ENCODE data around the gene HAAO. TPM values are rescaled to one million over a fixed set of nuclear protein-coding genes. Genes with fewer than 3 reads are reported as not detected.

HAAO gene
- total RNA-seq, 1 donor from 2014 or later: 6.4 TPM

DNA sequence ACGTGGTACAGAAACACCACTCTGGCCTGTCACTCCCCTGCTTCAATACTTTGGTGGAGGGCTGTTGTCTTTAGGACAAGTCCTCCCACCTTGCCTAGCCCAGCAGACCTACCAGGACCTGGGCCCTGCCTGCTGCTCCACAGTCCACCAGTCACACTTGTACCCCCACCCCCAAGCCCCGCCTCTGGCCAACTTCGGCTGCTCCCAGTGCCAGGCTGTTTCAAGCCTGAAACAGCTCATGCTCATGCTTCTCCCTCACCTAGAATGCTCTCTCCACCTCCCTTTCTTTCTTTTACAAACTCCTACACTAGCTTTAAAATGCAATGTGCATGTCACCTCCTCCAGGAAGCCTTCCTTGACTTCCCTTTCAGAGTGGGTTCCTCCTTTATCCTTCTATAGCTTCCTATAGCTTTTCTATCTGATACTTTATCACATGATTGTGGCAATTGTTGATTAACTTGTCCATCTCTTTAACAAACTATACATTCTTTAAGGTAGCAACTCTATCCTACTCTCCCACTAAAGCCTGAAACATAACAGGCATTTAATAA, 23.6 kb downstream of the HAAO start:
- no peak for DNase-seq
- Histone ChIP-seq H3K36me3 (no peaks in the 10 kb centered on the region), H3K27ac (no peak overlapping the region), H3K9me3 (no peaks in the 10 kb centered on the region), H3K4me1 (no peaks in the 10 kb centered on the region), H3K27me3 (no peaks in the 10 kb centered on the region), H3K4me3 (no peak overlapping the region)
- intact Hi-C loops (cut with DNase I): no loop called here
- ATAC-seq: no peak
- TF ChIP-seq, protein P1, sequence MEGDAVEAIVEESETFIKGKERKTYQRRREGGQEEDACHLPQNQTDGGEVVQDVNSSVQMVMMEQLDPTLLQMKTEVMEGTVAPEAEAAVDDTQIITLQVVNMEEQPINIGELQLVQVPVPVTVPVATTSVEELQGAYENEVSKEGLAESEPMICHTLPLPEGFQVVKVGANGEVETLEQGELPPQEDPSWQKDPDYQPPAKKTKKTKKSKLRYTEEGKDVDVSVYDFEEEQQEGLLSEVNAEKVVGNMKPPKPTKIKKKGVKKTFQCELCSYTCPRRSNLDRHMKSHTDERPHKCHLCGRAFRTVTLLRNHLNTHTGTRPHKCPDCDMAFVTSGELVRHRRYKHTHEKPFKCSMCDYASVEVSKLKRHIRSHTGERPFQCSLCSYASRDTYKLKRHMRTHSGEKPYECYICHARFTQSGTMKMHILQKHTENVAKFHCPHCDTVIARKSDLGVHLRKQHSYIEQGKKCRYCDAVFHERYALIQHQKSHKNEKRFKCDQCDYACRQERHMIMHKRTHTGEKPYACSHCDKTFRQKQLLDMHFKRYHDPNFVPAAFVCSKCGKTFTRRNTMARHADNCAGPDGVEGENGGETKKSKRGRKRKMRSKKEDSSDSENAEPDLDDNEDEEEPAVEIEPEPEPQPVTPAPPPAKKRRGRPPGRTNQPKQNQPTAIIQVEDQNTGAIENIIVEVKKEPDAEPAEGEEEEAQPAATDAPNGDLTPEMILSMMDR (IDR thresholded peaks at IDR 0.05): no peak

DNA sequence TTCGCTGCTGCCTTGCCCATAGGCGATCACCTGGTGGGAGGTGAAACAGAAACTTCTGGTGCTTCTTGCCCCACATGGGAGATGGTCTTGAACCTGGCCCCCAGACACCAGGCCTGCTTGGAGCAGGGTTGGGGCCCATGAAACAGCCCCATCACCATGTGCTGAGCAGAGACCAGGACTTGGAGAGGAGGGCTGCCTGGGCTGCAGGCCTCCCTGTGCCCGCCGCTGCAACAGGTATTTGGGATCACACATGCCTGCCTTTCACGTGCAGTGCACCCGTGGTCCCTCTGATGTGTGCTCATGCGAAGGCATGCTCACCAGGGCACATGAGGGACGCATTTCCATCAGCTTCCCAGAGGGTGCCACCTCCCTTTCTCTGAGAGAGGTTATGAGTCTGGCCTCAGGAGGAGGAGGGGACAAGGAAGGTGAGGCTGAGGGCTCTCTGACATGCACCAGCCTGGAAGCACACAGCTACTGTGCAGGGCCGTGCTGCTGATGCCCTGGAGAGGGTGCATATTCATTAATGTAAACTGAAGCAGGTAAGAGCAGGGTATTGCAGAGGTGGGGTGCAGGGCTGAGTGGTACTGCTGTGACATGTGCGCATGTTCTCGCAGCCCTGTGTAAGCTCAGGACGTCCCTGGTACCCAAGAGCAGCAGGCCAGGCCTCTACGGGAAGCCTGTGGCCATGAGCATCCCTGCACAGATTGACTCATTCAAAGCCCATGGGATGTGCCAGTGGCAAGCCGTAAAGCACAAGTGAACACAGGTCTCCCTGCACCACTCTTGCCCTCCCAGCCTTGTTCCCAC, 24.3 kb downstream of the HAAO start:
- ATAC-seq (no peak), DNase-seq (no peak)
- no peaks in the 10 kb centered on the region for H3K4me1 ChIP-seq
- intact Hi-C loops (cut with DNase I): no loop called here
- H3K9me3 ChIP-seq: no peaks in the 10 kb centered on the region
- H3K27ac ChIP-seq: no peak overlapping the region
- no peaks in the 10 kb centered on the region for H3K27me3 ChIP-seq
- TF ChIP-seq, protein P1 (IDR thresholded peaks at IDR 0.05): no peak
- H3K36me3 ChIP-seq: no peaks in the 10 kb centered on the region
- H3K4me3 ChIP-seq: no peak overlapping the region

DNA sequence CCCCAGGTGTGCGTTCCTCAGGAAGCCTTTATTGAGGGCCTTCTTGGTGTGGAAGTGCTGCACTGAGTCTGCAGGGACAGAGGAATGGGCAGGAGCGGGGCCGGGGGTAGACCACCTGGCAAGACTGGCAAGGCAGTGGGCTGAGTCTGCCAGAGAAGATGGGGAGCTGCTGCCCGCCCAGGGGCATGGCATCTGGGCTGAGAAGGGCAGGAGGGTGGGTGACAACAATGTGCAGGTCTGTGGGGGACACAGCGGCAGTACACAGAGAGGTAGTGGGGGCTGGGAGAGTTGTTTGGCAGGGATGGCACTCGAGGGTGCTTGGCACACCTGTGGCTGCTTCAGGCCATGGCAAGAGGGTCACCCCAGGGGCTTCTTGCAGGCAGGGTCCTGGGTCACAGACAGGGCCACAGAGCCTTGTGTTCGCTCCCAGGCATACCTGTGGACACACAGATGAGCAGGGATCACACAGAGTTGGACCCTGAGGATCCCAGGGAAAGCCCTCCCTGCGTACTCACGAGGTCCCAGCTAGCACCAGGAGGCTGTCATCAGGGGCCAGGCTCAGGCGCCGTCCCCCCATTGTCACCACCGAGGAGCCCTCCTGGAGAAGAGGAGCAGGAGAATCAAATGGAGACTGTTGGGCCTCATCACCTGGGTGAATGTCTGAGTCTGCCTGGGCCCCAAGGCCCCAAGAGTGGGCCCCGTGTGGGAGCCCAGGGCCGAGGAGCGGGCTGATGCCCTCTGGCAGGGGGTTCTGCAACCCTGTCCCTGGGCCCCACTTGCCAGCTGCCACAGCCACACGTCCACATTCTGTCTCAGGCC, 25.1 kb downstream of the HAAO start:
- DNase-seq: no peak
- Histone ChIP-seq H3K4me1 (no peaks in the 10 kb centered on the region), H3K36me3 (no peaks in the 10 kb centered on the region), H3K9me3 (no peaks in the 10 kb centered on the region), H3K4me3 (no peak overlapping the region), H3K27ac (no peak overlapping the region), H3K27me3 (no peaks in the 10 kb centered on the region)
- ATAC-seq: no peak
- intact Hi-C loops (cut with DNase I): no loop called here
- TF ChIP-seq, protein P1 (IDR thresholded peaks at IDR 0.05): no peak

DNA sequence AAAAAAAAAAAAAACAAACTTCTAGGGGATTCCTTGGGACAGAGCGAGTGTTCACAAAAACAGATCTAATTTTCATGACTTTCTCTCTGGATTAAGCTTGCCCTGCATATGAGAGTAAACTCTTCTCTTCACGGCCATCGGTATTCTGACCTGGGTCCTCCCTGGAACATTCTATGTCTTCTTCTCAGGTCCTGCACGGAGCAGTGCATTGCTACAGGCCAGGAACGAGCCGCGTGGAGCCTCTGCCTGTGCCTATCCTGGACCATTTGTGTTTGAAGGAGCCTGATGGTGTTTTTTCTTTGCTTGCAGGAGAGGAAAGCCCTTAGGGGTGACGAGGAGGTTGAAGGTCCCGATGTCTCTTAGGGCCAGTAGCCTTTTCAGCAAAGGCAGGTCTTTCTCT, 26.7 kb downstream of the HAAO start:
- no peak for DNase-seq
- intact Hi-C loops (cut with DNase I): no loop called here
- H3K27ac ChIP-seq: no peak overlapping the region
- no peaks in the 10 kb centered on the region for H3K9me3 ChIP-seq
- no peaks in the 10 kb centered on the region for H3K4me1 ChIP-seq
- TF ChIP-seq, protein P1 (IDR thresholded peaks at IDR 0.05): no peak
- H3K27me3 ChIP-seq: no peaks in the 10 kb centered on the region
- H3K36me3 ChIP-seq: no peaks in the 10 kb centered on the region
- no peak for ATAC-seq
- no peak overlapping the region for H3K4me3 ChIP-seq

DNA sequence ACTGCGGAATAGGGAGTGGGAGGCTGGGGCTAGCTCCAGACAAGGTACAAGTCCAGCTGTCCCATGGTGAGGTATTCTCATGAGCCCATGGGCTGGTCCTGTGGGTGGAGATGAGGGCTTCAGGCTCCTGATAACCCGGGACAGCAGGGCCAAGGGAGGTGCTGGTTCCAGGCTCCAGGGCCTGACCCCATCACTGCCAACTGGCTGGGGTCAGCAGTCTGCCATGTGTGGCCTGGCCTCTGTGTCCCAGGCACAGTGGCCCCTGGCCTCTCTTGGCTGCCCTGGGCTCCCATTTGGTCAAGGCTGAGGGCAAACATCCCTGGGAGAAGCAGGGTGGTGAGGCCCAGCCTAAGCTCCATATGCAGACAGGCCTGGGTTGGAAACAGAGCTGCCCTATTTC, 27.5 kb downstream of the HAAO start:
- DNase-seq (no peak), ATAC-seq (no peak)
- Histone ChIP-seq H3K36me3 (no peaks in the 10 kb centered on the region), H3K27me3 (no peaks in the 10 kb centered on the region), H3K9me3 (no peaks in the 10 kb centered on the region), H3K27ac (no peak overlapping the region), H3K4me1 (no peaks in the 10 kb centered on the region), H3K4me3 (no peak overlapping the region)
- intact Hi-C loops (cut with DNase I): no loop called here
- TF ChIP-seq, protein P1 (IDR thresholded peaks at IDR 0.05): no peak

Measured in upper lobe of right lung (tissue), 1 donor.